NB4 (cell line): ENCODE data around the gene DUS4L.

Experiments
- POLR2A ChIP-seq: IDR thresholded peaks from 2 replicates; pipeline ENCODE4 v1.6.1; 2011; ENCODE audit warnings: mild to moderate bottlenecking; ENCODE audit not compliant: insufficient read length; ENCODE audit errors: extremely low read depth
- TF ChIP-seq, protein P1 (sequence below): IDR thresholded peaks from one replicate; pipeline ENCODE4 v1.5.1; 2012; ENCODE audit warnings: low read depth, low read length

GRCh38 chr7:107597582-107597916, 33.8 kb downstream of the DUS4L start:
- no peak for TF ChIP-seq POLR2A
- TF ChIP-seq, protein P1, sequence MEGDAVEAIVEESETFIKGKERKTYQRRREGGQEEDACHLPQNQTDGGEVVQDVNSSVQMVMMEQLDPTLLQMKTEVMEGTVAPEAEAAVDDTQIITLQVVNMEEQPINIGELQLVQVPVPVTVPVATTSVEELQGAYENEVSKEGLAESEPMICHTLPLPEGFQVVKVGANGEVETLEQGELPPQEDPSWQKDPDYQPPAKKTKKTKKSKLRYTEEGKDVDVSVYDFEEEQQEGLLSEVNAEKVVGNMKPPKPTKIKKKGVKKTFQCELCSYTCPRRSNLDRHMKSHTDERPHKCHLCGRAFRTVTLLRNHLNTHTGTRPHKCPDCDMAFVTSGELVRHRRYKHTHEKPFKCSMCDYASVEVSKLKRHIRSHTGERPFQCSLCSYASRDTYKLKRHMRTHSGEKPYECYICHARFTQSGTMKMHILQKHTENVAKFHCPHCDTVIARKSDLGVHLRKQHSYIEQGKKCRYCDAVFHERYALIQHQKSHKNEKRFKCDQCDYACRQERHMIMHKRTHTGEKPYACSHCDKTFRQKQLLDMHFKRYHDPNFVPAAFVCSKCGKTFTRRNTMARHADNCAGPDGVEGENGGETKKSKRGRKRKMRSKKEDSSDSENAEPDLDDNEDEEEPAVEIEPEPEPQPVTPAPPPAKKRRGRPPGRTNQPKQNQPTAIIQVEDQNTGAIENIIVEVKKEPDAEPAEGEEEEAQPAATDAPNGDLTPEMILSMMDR, result no peak
